ENCODE measurements around the gene MRPS2. TPM values are rescaled to one million over a fixed set of nuclear protein-coding genes. Genes with fewer than 3 reads are reported as not detected.

Gene MRPS2
- total and polyA plus RNA-seq, 9 of the 15 experiments (the other 6 are each of a cell fraction or from before 2014, with no cell fraction given): 8.0 to 167 (median 81.3) TPM

DNA sequence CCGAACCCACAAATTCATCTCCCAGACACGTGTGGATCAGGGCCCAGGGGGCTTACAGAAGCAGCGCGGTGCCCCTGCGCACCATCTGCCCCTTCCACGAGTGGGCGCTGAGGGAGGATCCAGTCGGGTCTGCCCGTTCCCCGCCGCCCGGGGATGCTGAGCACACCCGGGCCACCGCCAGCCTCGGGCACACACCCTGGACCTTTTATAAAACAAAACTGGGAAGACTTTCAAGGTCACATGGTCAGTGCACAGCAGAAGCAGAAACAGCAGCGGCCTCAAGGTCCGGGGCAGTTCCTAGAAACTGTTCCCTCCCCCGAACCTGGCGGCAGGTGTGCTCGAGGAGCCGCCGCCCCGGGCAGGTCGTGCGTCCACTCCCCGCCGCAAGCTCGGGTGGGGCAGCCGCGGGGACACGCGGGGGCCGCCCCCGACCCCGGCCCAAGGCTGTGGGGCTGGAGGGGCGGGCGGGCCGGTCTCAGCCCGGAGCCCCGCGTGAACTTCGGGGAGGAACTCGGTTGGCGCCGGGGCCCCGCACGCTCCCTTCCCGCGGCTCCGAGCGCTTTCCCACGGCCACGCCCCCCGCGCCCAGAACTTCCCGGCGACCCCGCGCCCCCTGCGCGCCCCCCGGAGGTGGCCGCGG is 21.5 kb upstream of the MRPS2 start (continued):
- TF ChIP-seq DDX20 (tag; IDR thresholded peaks at IDR 0.05; ENCODE audit: low read depth): no peak
- peak; percentile 44; the same call in 1 of the 2 replicates for TF ChIP-seq MTA3 (IDR thresholded peaks at IDR 0.05; ENCODE audit: borderline replicate concordance)
- no peak for TF ChIP-seq EHMT2 (IDR thresholded peaks at IDR 0.05)
- TF ChIP-seq NR2C2 (CRISPR knock-in tag; IDR thresholded peaks at IDR 0.05): no peak
- peak; percentile 19; the same call in 1 of the 2 replicates for TF ChIP-seq NR2C2 (tag; IDR thresholded peaks at IDR 0.05)
- TF ChIP-seq ZBTB17 (CRISPR knock-in tag; IDR thresholded peaks at IDR 0.05): peak; percentile 37; the same call in 1 of the 2 replicates
- TF ChIP-seq ZNF23 (CRISPR knock-in tag; IDR thresholded peaks at IDR 0.05): no peak
- TF ChIP-seq MCM2 (IDR thresholded peaks at IDR 0.05; ENCODE audit: low read depth): no peak
- no peak for TF ChIP-seq RBM14 (IDR thresholded peaks at IDR 0.05; ENCODE audit: borderline replicate concordance, insufficient read depth, low read depth, low read length)
- no peak for TF ChIP-seq MAFK (IDR thresholded peaks at IDR 0.05; ENCODE audit: low read length)
- TF ChIP-seq GMEB1 (CRISPR knock-in tag; IDR thresholded peaks at IDR 0.05): no peak
- no peak; a peak in 1 of 4 replicates for TF ChIP-seq NRF1 (conservative IDR thresholded peaks at IDR 0.05 in 1 of 2, IDR thresholded peaks at IDR 0.05 in 1 of 2)
- TF ChIP-seq, protein P1, sequence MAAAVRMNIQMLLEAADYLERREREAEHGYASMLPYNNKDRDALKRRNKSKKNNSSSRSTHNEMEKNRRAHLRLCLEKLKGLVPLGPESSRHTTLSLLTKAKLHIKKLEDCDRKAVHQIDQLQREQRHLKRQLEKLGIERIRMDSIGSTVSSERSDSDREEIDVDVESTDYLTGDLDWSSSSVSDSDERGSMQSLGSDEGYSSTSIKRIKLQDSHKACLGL (CRISPR knock-in tag; IDR thresholded peaks at IDR 0.05; ENCODE audit: borderline replicate concordance, poor library complexity, severe bottlenecking): no peak
- no peak for TF ChIP-seq ZNF407 (IDR thresholded peaks at IDR 0.05; ENCODE audit: low read depth)
- TF ChIP-seq GATAD2B (IDR thresholded peaks at IDR 0.05; ENCODE audit: borderline replicate concordance): peak; percentile 47; the same call in 1 of the 2 replicates
- no peak for TF ChIP-seq POLR3G (IDR thresholded peaks at IDR 0.05; ENCODE audit: extremely low read depth, insufficient read length, insufficient replicate concordance)
- no peak for TF ChIP-seq GABPB1 (CRISPR knock-in tag; IDR thresholded peaks at IDR 0.05)
- TF ChIP-seq ATF7 (IDR thresholded peaks at IDR 0.05): peak; percentile 23; the same call in 1 of the 2 replicates
- TF ChIP-seq CTBP1 (IDR thresholded peaks at IDR 0.05; ENCODE audit: borderline replicate concordance): peak; percentile 70; the same call in 1 of the 2 replicates
